ENCODE data around the gene LCLAT1.
"Not testable (repeated sequence)": the region's sequence is repeated elsewhere in the genome, so short reads cannot be mapped to it uniquely, and the experiment has no call there.

The LCLAT1 gene

DNA sequence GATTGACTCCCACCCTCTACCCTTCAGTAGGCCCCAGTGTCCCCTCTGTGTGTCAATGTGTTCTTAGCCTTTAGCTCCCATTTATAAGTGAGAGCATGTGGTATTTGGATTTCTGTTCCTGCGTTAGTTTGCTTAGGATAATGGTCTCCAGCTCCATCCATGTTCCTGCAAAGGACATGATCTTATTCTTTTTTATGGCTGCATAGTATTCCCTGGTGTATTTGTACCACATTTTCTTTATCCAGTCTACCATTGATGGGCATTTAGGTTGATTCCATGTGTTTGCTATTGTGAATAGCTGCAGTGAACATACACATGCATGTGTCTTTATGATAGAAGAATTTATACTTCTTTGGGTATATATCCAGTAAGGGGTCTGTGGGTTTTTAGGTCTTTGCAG, 60.4 kb downstream of the LCLAT1 start:
- WGBS (ENCODE audit: insufficient coverage): no CpG with 5 or more reads among the region's 1 CpG
- CTCF ChIA-PET; POLR2A ChIA-PET; H3K4me3 ChIP-seq (ENCODE audit: control insufficient read depth in 1 of 7, extremely low read depth in 1 of 7, insufficient read depth in 4 of 7, low read depth in 2 of 7, low read length in 6 of 7); H3K36me3 ChIP-seq (ENCODE audit: control insufficient read depth in 4 of 4, insufficient read depth in 4 of 4, low read length in 3 of 4); DNase-seq; H3K27me3 ChIP-seq (replicated peaks in 2 of 5; ENCODE audit: control insufficient read depth in 4 of 5, insufficient read depth in 5 of 5, low read length in 4 of 5); H3K27ac ChIP-seq (ENCODE audit: insufficient read depth in 1 of 2, low read depth in 1 of 2, low read length in 2 of 2, poor library complexity in 1 of 2, severe bottlenecking in 2 of 2): not testable (repeated sequence)
- Histone ChIP-seq H3K4me1 (ENCODE audit: control extremely low read depth in 1 of 4, control insufficient read depth in 4 of 4, insufficient read depth in 4 of 4, low read length in 3 of 4) (peaks cover 6 to 15% (median 13%) of the 10 kb centered on the region in 4 experiments), H3K9me3 (ENCODE audit: control extremely low read depth in 1 of 5, control insufficient read depth in 4 of 5, insufficient read depth in 2 of 5, low read depth in 1 of 5, low read length in 4 of 5) (peaks cover 0 to 10% (median 0%) of the 10 kb centered on the region in 5 experiments)

DNA sequence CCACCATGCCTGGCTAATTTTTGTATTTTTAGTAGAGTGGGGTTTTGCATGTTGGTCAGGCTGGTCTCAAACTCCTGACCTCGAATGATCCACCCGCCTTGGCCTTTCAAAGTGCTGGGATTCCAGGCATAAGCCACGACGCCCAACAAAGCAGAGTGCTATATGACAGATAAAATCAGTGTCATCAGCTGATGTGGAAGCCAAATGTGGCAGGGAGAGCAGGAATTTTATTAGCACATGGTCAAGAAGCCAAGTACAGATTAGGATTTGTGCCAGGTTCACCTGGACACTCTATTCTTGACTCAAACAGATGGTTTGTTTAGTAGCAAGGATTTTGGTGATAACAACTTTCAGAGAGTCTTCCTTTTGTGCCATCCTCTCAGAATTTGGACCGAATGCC, 62.7 kb downstream of the LCLAT1 start:
- POLR2A ChIA-PET: no interaction called here
- WGBS (ENCODE audit: insufficient coverage): 98% methylated on average over 5 of the region's 5 CpGs

DNA sequence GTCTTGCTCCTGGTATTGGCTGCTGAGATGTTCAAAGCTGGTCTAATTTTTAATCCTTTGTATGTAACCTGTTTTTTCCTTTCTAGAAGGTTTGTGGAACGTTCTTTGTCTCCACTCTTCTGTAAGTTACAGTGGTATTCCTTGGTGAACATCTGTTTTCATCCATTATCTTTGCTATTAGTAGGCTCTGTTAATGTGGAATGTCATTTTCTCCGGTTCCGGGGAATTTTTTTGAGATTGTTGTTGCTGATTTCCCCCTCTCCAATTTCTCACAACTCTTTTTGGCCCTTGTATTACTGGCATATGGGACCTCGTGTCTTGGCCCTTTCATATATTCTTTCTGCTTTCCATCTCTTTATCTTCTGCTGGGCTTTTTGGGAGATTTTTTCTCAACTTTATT, 63.4 kb downstream of the LCLAT1 start:
- H3K36me3 ChIP-seq (ENCODE audit: control insufficient read depth in 4 of 4, insufficient read depth in 4 of 4, low read length in 3 of 4): no peaks in the 10 kb centered on the region
- CTCF ChIA-PET: no interaction called here
- no peak for DNase-seq
- H3K27me3 ChIP-seq (replicated peaks in 2 of 5; ENCODE audit: control insufficient read depth in 4 of 5, insufficient read depth in 5 of 5, low read length in 4 of 5): no peaks in the 10 kb centered on the region
- 100% methylated on average over 2 of the region's 4 CpGs for WGBS (ENCODE audit: insufficient coverage)
- H3K4me1 ChIP-seq (ENCODE audit: control extremely low read depth in 1 of 4, control insufficient read depth in 4 of 4, insufficient read depth in 4 of 4, low read length in 3 of 4): no peaks in the 10 kb centered on the region
- no peak overlapping the region for H3K4me3 ChIP-seq (ENCODE audit: control insufficient read depth in 1 of 7, extremely low read depth in 1 of 7, insufficient read depth in 4 of 7, low read depth in 2 of 7, low read length in 6 of 7)
- peaks cover 0 to 10% (median 0%) of the 10 kb centered on the region in 5 experiments for H3K9me3 ChIP-seq (ENCODE audit: control extremely low read depth in 1 of 5, control insufficient read depth in 4 of 5, insufficient read depth in 2 of 5, low read depth in 1 of 5, low read length in 4 of 5)
- POLR2A ChIA-PET: no interaction called here
- H3K27ac ChIP-seq (ENCODE audit: insufficient read depth in 1 of 2, low read depth in 1 of 2, low read length in 2 of 2, poor library complexity in 1 of 2, severe bottlenecking in 2 of 2): no peak overlapping the region

More for the DNA sequence above, 62.7 kb downstream of the LCLAT1 start:
- CTCF ChIA-PET: no interaction called here
- peaks cover 0 to 10% (median 0%) of the 10 kb centered on the region in 5 experiments for H3K9me3 ChIP-seq (ENCODE audit: control extremely low read depth in 1 of 5, control insufficient read depth in 4 of 5, insufficient read depth in 2 of 5, low read depth in 1 of 5, low read length in 4 of 5)
- H3K27me3 ChIP-seq (replicated peaks in 2 of 5; ENCODE audit: control insufficient read depth in 4 of 5, insufficient read depth in 5 of 5, low read length in 4 of 5): no peaks in the 10 kb centered on the region
- no peak for DNase-seq
- no peak overlapping the region for H3K27ac ChIP-seq (ENCODE audit: insufficient read depth in 1 of 2, low read depth in 1 of 2, low read length in 2 of 2, poor library complexity in 1 of 2, severe bottlenecking in 2 of 2)
- H3K36me3 ChIP-seq (ENCODE audit: control insufficient read depth in 4 of 4, insufficient read depth in 4 of 4, low read length in 3 of 4): no peaks in the 10 kb centered on the region
- peaks cover 0 to 4% (median under 1%) of the 10 kb centered on the region in 4 experiments for H3K4me1 ChIP-seq (ENCODE audit: control extremely low read depth in 1 of 4, control insufficient read depth in 4 of 4, insufficient read depth in 4 of 4, low read length in 3 of 4)
- no peak overlapping the region for H3K4me3 ChIP-seq (ENCODE audit: control insufficient read depth in 1 of 7, extremely low read depth in 1 of 7, insufficient read depth in 4 of 7, low read depth in 2 of 7, low read length in 6 of 7)

DNA sequence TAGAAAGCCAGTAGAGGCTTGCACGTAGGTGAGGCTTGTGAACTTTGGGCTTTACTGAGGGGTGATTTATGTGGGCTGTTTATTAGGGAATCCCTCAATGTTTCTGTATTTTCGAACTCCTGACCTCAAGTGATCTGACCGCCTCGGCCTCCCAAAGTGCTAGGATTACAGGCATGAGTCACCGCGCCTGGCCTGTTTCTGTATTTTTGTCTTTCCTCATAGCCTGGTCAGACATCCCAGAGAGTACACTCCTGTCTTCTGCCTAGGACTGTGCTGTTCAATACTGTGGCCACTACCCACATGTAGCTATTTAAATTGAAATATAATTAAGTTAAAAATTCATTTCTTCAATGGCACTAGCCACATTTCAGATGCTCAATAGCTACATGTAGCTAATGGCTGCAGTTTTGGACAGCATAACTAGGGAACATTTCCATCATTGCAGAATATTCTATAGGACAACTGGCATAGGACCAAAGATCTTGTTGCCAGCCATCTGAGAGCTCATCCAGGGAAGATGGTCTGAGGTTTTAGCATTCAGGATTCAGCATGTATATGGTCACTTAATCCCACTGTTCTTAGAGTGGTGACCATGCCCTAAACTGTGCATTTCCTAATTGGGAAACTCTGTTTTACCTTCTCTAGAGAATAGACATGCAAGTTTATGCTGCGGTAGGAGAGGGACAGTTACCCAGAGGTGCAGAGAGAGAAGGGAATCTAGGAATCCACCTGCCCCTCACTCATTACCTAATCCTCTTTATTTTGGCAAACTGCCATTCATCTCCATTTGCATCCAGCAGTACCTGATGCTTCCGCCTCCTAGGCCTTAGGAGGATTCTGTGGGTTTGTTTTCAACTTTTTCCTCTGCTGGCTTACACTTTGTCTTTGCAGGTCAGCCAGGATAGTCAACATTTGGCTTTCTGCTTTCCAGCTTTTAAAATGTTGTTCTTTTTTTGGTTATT, 64.4 kb downstream of the LCLAT1 start:
- H3K36me3 ChIP-seq (ENCODE audit: control insufficient read depth in 4 of 4, insufficient read depth in 4 of 4, low read length in 3 of 4): no peaks in the 10 kb centered on the region
- WGBS (ENCODE audit: insufficient coverage): 96% methylated on average over 6 of the region's 8 CpGs
- no peaks in the 10 kb centered on the region for H3K4me1 ChIP-seq (ENCODE audit: control extremely low read depth in 1 of 4, control insufficient read depth in 4 of 4, insufficient read depth in 4 of 4, low read length in 3 of 4)
- POLR2A ChIA-PET: no interaction called here
- no peak overlapping the region for H3K4me3 ChIP-seq (ENCODE audit: control insufficient read depth in 1 of 7, extremely low read depth in 1 of 7, insufficient read depth in 4 of 7, low read depth in 2 of 7, low read length in 6 of 7)
- DNase-seq: no peak
- no peaks in the 10 kb centered on the region for H3K27me3 ChIP-seq (replicated peaks in 2 of 5; ENCODE audit: control insufficient read depth in 4 of 5, insufficient read depth in 5 of 5, low read length in 4 of 5)
- CTCF ChIA-PET: no interaction called here
- H3K9me3 ChIP-seq (ENCODE audit: control extremely low read depth in 1 of 5, control insufficient read depth in 4 of 5, insufficient read depth in 2 of 5, low read depth in 1 of 5, low read length in 4 of 5): peaks cover 0 to 10% (median 0%) of the 10 kb centered on the region in 5 experiments
- H3K27ac ChIP-seq (ENCODE audit: insufficient read depth in 1 of 2, low read depth in 1 of 2, low read length in 2 of 2, poor library complexity in 1 of 2, severe bottlenecking in 2 of 2): no peak overlapping the region

DNA sequence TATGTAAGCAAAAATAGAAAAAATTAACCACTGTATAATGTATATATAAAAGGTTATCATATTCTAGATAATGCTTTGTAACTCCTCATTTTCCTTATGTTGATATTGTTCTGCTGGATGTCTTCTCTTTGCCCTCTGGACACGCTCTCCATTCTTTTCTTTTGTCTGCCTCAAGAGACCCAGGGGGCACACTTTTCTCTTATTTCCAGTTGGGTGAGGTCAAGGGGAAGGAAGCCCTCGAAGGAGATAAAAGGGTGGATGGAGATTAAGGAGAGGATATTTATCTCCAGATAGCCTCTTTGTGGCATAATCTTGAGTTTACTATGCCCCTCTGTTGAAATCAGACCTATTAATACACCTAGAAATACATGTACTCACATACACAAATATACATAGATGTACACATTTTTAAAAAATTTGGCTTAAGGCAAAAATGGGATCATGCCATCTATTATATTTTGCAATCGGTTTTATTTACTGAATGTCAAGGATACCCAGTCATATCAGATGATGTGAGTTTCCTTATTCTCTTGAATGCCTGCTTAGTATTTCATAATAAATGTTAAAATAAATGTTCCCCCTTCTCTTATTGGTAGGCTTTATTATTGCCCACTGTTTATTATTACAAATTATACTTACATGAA, 65.3 kb downstream of the LCLAT1 start:
- no CpG with 5 or more reads among the region's 3 CpGs for WGBS (ENCODE audit: insufficient coverage)
- H3K4me1 ChIP-seq (ENCODE audit: control extremely low read depth in 1 of 4, control insufficient read depth in 4 of 4, insufficient read depth in 4 of 4, low read length in 3 of 4): no peaks in the 10 kb centered on the region
- no peak for DNase-seq
- no peak overlapping the region for H3K4me3 ChIP-seq (ENCODE audit: control insufficient read depth in 1 of 7, extremely low read depth in 1 of 7, insufficient read depth in 4 of 7, low read depth in 2 of 7, low read length in 6 of 7)
- CTCF ChIA-PET: no interaction called here
- H3K27me3 ChIP-seq (replicated peaks in 2 of 5; ENCODE audit: control insufficient read depth in 4 of 5, insufficient read depth in 5 of 5, low read length in 4 of 5): no peaks in the 10 kb centered on the region
- H3K9me3 ChIP-seq (ENCODE audit: control extremely low read depth in 1 of 5, control insufficient read depth in 4 of 5, insufficient read depth in 2 of 5, low read depth in 1 of 5, low read length in 4 of 5): peaks cover 0 to 11% (median 0%) of the 10 kb centered on the region in 5 experiments
- peaks cover 0 to 3% (median 0%) of the 10 kb centered on the region in 4 experiments for H3K36me3 ChIP-seq (ENCODE audit: control insufficient read depth in 4 of 4, insufficient read depth in 4 of 4, low read length in 3 of 4)
- POLR2A ChIA-PET: no interaction called here
- no peak overlapping the region for H3K27ac ChIP-seq (ENCODE audit: insufficient read depth in 1 of 2, low read depth in 1 of 2, low read length in 2 of 2, poor library complexity in 1 of 2, severe bottlenecking in 2 of 2)

DNA sequence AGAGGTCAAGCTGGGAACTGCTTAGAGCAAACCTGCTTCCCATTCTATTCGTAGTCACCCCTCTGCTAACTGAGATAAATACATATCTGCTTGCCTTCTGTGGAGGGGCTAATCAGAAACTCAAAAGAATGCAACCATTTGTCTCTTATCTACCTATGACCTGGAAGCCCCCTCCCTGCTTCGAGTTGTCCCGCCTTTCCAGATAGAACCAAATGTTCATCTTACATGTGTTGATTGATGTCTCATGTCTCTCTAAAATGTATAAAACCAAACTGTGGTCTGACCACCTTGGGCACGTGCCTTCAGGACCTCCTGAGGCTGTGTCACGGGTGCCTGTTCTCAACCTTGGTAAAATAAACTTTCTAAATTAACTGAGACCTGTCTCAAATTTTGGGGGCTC, 66.6 kb downstream of the LCLAT1 start:
- DNase-seq: peak in 1 of 3 donors; percentile 25
- H3K4me3 ChIP-seq (ENCODE audit: control insufficient read depth in 1 of 7, extremely low read depth in 1 of 7, insufficient read depth in 4 of 7, low read depth in 2 of 7, low read length in 6 of 7); H3K27ac ChIP-seq (ENCODE audit: insufficient read depth in 1 of 2, low read depth in 1 of 2, low read length in 2 of 2, poor library complexity in 1 of 2, severe bottlenecking in 2 of 2); H3K36me3 ChIP-seq (ENCODE audit: control insufficient read depth in 4 of 4, insufficient read depth in 4 of 4, low read length in 3 of 4); H3K4me1 ChIP-seq (ENCODE audit: control extremely low read depth in 1 of 4, control insufficient read depth in 4 of 4, insufficient read depth in 4 of 4, low read length in 3 of 4); H3K27me3 ChIP-seq (replicated peaks in 2 of 5; ENCODE audit: control insufficient read depth in 4 of 5, insufficient read depth in 5 of 5, low read length in 4 of 5); H3K9me3 ChIP-seq (ENCODE audit: control extremely low read depth in 1 of 5, control insufficient read depth in 4 of 5, insufficient read depth in 2 of 5, low read depth in 1 of 5, low read length in 4 of 5); POLR2A ChIA-PET; CTCF ChIA-PET: not testable (repeated sequence)
- 63% methylated on average over 3 of the region's 5 CpGs for WGBS (ENCODE audit: insufficient coverage)

All from common myeloid progenitor, CD34-positive (primary cell).